Parathyroid adenoma (tissue), 2 donors: ENCODE measurements around the gene SEC23A.
"Not testable (repeated sequence)": the region's sequence is repeated elsewhere in the genome, so short reads cannot be mapped to it uniquely, and the experiment has no call there.

Experiments used
- H2AFZ ChIP-seq: fragments of 300-600 bp; sonication (generic); one replicate; pipeline ENCODE4 v1.7.0; 2017; ENCODE audit warnings: antibody characterized with exemption, mild to moderate bottlenecking
- H3K27ac ChIP-seq: fragments of 300-600 bp; sonication (generic); one replicate; pipeline ENCODE4 v1.7.0; 2017
- H3K27me3 ChIP-seq: fragments of 300-600 bp; sonication (generic); one replicate; pipeline ENCODE4 v1.7.0; 2017; ENCODE audit warnings: low read length; ENCODE audit not compliant: control insufficient read depth, insufficient read depth
- H3K36me3 ChIP-seq: fragments of 300-600 bp; sonication (generic); one replicate; pipeline ENCODE4 v1.7.0; 2017; ENCODE audit warnings: low read length; ENCODE audit not compliant: control insufficient read depth, insufficient read depth
- H3K4me1 ChIP-seq: fragments of 300-600 bp; sonication (generic); one replicate; pipeline ENCODE4 v1.7.0; 2017; ENCODE audit warnings: control low read depth
- H3K4me2 ChIP-seq: fragments of 300-600 bp; sonication (generic); one replicate; pipeline ENCODE4 v1.7.0; 2017; ENCODE audit warnings: low read length
- H3K4me3 ChIP-seq: fragments of 300-600 bp; sonication (generic); one replicate; pipeline ENCODE4 v1.7.0; 2017; ENCODE audit warnings: low read depth, low read length
- H3K79me2 ChIP-seq: fragments of 300-600 bp; sonication (generic); one replicate; pipeline ENCODE4 v1.7.0; 2017; ENCODE audit warnings: control low read depth
- H3K9ac ChIP-seq: fragments of 300-600 bp; sonication (generic); one replicate; pipeline ENCODE4 v1.7.0; 2017; ENCODE audit warnings: mild to moderate bottlenecking
- H3K9me3 ChIP-seq: fragments of 300-600 bp; sonication (generic); one replicate; pipeline ENCODE4 v1.7.0; 2017; ENCODE audit warnings: low read length; ENCODE audit not compliant: control insufficient read depth
- TF ChIP-seq, protein P1 (sequence below): fragments of 300-600 bp; sonication (generic); IDR thresholded peaks from one replicate; pipeline ENCODE4 v1.7.0; 2017; ENCODE audit warnings: antibody characterized with exemption, mild to moderate bottlenecking
- donor health status: primary hyperparathyroidism.

The SEC23A gene

DNA sequence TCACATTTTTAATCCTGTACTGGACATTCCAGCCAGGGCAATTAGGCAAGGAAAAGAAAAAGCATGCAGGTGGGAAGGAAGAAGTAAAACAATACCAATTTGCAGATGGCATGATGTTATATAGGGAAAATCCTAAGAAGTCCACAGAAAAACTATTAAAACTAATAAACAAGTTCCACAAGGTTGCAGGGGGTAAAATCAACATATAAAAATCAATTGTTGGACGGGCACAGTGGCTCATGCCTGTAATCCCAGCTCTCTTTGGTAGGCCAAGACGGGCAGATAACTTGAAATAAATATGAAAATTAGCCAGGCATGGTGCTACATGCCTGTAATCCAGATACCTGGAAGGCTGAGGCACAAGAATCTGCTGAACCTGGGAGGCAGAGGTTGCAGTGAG lies 31.9 kb downstream of the SEC23A start:
- Histone ChIP-seq H3K4me3 (no peak overlapping the region), H3K9ac (no peak overlapping the region), H3K4me1 (no peaks in the 10 kb centered on the region), H3K27me3 (no peaks in the 10 kb centered on the region), H2AFZ (no peak overlapping the region), H3K27ac (no peak overlapping the region), H3K79me2 (no peaks in the 10 kb centered on the region), H3K36me3 (no peaks in the 10 kb centered on the region), H3K4me2 (no peak overlapping the region), H3K9me3 (no peaks in the 10 kb centered on the region)
- TF ChIP-seq, protein P1, sequence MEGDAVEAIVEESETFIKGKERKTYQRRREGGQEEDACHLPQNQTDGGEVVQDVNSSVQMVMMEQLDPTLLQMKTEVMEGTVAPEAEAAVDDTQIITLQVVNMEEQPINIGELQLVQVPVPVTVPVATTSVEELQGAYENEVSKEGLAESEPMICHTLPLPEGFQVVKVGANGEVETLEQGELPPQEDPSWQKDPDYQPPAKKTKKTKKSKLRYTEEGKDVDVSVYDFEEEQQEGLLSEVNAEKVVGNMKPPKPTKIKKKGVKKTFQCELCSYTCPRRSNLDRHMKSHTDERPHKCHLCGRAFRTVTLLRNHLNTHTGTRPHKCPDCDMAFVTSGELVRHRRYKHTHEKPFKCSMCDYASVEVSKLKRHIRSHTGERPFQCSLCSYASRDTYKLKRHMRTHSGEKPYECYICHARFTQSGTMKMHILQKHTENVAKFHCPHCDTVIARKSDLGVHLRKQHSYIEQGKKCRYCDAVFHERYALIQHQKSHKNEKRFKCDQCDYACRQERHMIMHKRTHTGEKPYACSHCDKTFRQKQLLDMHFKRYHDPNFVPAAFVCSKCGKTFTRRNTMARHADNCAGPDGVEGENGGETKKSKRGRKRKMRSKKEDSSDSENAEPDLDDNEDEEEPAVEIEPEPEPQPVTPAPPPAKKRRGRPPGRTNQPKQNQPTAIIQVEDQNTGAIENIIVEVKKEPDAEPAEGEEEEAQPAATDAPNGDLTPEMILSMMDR = no peak

GRCh38 chr14:39069923-39070322 lies 33.1 kb downstream of the SEC23A start:
- no peak overlapping the region for H3K27ac ChIP-seq
- no peaks in the 10 kb centered on the region for H3K9me3 ChIP-seq
- H3K4me2 ChIP-seq = no peak overlapping the region
- no peak overlapping the region for H3K9ac ChIP-seq
- no peak overlapping the region for H2AFZ ChIP-seq
- no peaks in the 10 kb centered on the region for H3K4me1 ChIP-seq
- no peaks in the 10 kb centered on the region for H3K79me2 ChIP-seq
- H3K4me3 ChIP-seq = no peak overlapping the region
- no peaks in the 10 kb centered on the region for H3K36me3 ChIP-seq
- TF ChIP-seq, protein P1 = no peak
- H3K27me3 ChIP-seq = no peaks in the 10 kb centered on the region

GRCh38 chr14:39069169-39069805 lies 33.7 kb downstream of the SEC23A start:
- not testable (repeated sequence) for H2AFZ ChIP-seq, H3K4me1 ChIP-seq, H3K36me3 ChIP-seq, H3K4me3 ChIP-seq, H3K27ac ChIP-seq, H3K9me3 ChIP-seq, H3K4me2 ChIP-seq, H3K27me3 ChIP-seq, H3K79me2 ChIP-seq, H3K9ac ChIP-seq

- no peak overlapping the region for H3K27ac ChIP-seq
- H3K9ac ChIP-seq = no peak overlapping the region
- no peak overlapping the region for H3K4me3 ChIP-seq
- no peaks in the 10 kb centered on the region for H3K9me3 ChIP-seq
- TF ChIP-seq, protein P1 = no peak
- H3K4me2 ChIP-seq = no peak overlapping the region
- no peak overlapping the region for H2AFZ ChIP-seq
- no peaks in the 10 kb centered on the region for H3K27me3 ChIP-seq
- no peaks in the 10 kb centered on the region for H3K36me3 ChIP-seq
- peaks cover 5% of the 10 kb centered on the region for H3K79me2 ChIP-seq
- H3K4me1 ChIP-seq = no peaks in the 10 kb centered on the region
These were observed 42.1 kb downstream of the SEC23A start for GRCh38 chr14:39060818-39061437.

GRCh38 chr14:39055786-39056474 lies 47.1 kb downstream of the SEC23A start:
- H3K27me3 ChIP-seq = no peaks in the 10 kb centered on the region
- H2AFZ ChIP-seq = no peak overlapping the region
- H3K27ac ChIP-seq = no peak overlapping the region
- H3K9ac ChIP-seq = no peak overlapping the region
- H3K9me3 ChIP-seq = no peaks in the 10 kb centered on the region
- H3K4me2 ChIP-seq = no peak overlapping the region
- TF ChIP-seq, protein P1 = no peak
- peaks cover 5% of the 10 kb centered on the region for H3K79me2 ChIP-seq
- H3K4me3 ChIP-seq = no peak overlapping the region
- no peaks in the 10 kb centered on the region for H3K4me1 ChIP-seq
- H3K36me3 ChIP-seq = no peaks in the 10 kb centered on the region

GRCh38 chr14:39052869-39053454 lies 50.1 kb downstream of the SEC23A start:
- H3K4me1 ChIP-seq, H3K79me2 ChIP-seq, H3K9ac ChIP-seq, H3K27ac ChIP-seq, H3K27me3 ChIP-seq, H3K4me3 ChIP-seq, H3K36me3 ChIP-seq, H2AFZ ChIP-seq, H3K4me2 ChIP-seq, H3K9me3 ChIP-seq: not testable (repeated sequence)
